ENCODE results near the gene COLGALT1.
A peak's percentile ranks its signal among the peaks of the same experiment; 100 is the strongest.
"Not testable (repeated sequence)": the region's sequence is repeated elsewhere in the genome, so short reads cannot be mapped to it uniquely, and the experiment has no call there.

COLGALT1 gene

GRCh38 chr19:17555480-17555928 lies at the start of gene COLGALT1:
Gene COLGALT1, plus strand, starts transcription at chr19:17555649. Its CDS starts 65 bp downstream, at chr19:17555714.
- peak; percentile 99 for DNase-seq (ENCODE audit: low read depth)

- no peak for DNase-seq (ENCODE audit: low read depth)
Observed at GRCh38 chr19:17506745-17507144, 48.7 kb upstream of the COLGALT1 start.

GRCh38 chr19:17508558-17508933 lies 46.9 kb upstream of the COLGALT1 start:
- not testable (repeated sequence) for DNase-seq (ENCODE audit: low read depth)

GRCh38 chr19:17510220-17510993 lies 45.0 kb upstream of the COLGALT1 start:
- DNase-seq (ENCODE audit: low read depth), result no peak

- DNase-seq (ENCODE audit: low read depth), result peak; percentile 83
Observed at GRCh38 chr19:17511724-17512573, 43.5 kb upstream of the COLGALT1 start.

GRCh38 chr19:17512574-17512939 lies 42.9 kb upstream of the COLGALT1 start:
- DNase-seq (ENCODE audit: low read depth), result no peak

GRCh38 chr19:17515408-17516149 lies 39.9 kb upstream of the COLGALT1 start:
- DNase-seq (ENCODE audit: low read depth), result no peak

GRCh38 chr19:17517898-17518297 lies 37.6 kb upstream of the COLGALT1 start:
- no peak for DNase-seq (ENCODE audit: low read depth)

GRCh38 chr19:17518654-17519053 lies 36.8 kb upstream of the COLGALT1 start:
- DNase-seq (ENCODE audit: low read depth), result not testable (repeated sequence)

- DNase-seq (ENCODE audit: low read depth), result no peak
Observed at GRCh38 chr19:17519967-17520366, 35.5 kb upstream of the COLGALT1 start.

- DNase-seq (ENCODE audit: low read depth), result no peak
Observed at GRCh38 chr19:17520865-17521264, 34.6 kb upstream of the COLGALT1 start.

GRCh38 chr19:17522988-17523872 lies 32.2 kb upstream of the COLGALT1 start:
- peak; percentile 41 for DNase-seq (ENCODE audit: low read depth)

- DNase-seq (ENCODE audit: low read depth), result no peak
Observed at GRCh38 chr19:17524651-17525050, 30.8 kb upstream of the COLGALT1 start.

- no peak for DNase-seq (ENCODE audit: low read depth)
Observed at GRCh38 chr19:17525141-17525540, 30.3 kb upstream of the COLGALT1 start.

- DNase-seq (ENCODE audit: low read depth), result no peak
Observed at GRCh38 chr19:17526922-17527321, 28.5 kb upstream of the COLGALT1 start.

- DNase-seq (ENCODE audit: low read depth), result no peak
Observed at GRCh38 chr19:17527326-17527725, 28.1 kb upstream of the COLGALT1 start.

- no peak for DNase-seq (ENCODE audit: low read depth)
Observed at GRCh38 chr19:17528610-17529009, 26.8 kb upstream of the COLGALT1 start.

GRCh38 chr19:17529239-17530158 lies 25.9 kb upstream of the COLGALT1 start:
- DNase-seq (ENCODE audit: low read depth), result no peak

- no peak for DNase-seq (ENCODE audit: low read depth)
Observed at GRCh38 chr19:17530586-17530985, 24.9 kb upstream of the COLGALT1 start.

- no peak for DNase-seq (ENCODE audit: low read depth)
Observed at GRCh38 chr19:17532116-17532515, 23.3 kb upstream of the COLGALT1 start.
